ENCODE results near the gene TBX20. TPM values are rescaled to one million over a fixed set of nuclear protein-coding genes. Genes with fewer than 3 reads are reported as not detected.

The TBX20 gene, protein sequence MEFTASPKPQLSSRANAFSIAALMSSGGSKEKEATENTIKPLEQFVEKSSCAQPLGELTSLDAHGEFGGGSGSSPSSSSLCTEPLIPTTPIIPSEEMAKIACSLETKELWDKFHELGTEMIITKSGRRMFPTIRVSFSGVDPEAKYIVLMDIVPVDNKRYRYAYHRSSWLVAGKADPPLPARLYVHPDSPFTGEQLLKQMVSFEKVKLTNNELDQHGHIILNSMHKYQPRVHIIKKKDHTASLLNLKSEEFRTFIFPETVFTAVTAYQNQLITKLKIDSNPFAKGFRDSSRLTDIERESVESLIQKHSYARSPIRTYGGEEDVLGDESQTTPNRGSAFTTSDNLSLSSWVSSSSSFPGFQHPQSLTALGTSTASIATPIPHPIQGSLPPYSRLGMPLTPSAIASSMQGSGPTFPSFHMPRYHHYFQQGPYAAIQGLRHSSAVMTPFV
- total RNA-seq = not detected

DNA sequence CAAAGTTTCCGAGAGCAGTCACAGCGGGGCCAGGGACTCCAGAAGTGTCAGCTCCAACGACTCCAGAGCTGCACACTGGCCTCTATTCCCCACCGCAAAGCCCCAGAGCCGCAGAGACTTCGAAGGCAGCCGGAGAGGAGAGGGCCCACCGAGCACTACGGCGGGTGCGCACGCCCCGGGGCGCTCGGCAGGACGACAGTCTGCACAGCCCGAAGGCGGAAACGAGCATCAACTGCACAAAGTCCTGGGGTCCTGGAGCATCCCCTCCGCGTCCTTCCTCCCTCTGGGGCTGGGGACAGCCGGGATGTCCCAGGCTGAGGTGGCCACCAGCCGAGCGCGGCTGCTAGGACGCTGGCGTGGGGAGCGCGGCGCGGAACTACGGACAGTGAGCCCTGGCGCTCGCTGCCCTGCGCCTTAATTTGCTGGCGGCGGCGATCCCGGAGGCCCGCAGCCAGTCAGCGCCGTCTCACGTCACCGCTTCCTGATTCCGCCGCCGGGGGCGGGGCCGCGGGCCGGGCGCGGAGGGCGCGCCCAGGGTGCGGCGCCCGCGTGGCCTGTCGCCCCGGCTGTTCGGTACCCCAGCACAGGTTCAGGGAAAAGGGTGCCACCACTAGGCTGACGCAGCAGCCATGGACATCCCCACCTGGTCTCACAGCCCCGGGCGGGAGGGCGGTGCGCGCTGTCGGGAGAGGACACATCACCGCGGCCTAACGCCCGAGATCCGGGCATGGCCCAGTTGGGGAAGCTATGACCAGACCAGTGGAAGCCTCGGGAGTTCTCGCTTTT lies at the start of gene TBX20:
Gene TBX20 (minus strand): TSS at position 391 of the 786 bp plus-strand sequence. CDS start 480 bp downstream, outside the sequence.
- ChIA-PET POLR2A (no interaction called here), CTCF (no interaction called here)
- H3K27ac Mint-ChIP-seq = no peak within 1 kb of the TSS
- intact Hi-C loops (cut with micrococcal nuclease) = no loop called here
- peak within 1 kb of the TSS; percentile 49 for H3K4me3 Mint-ChIP-seq
- peaks cover 86% of the 10 kb centered on the region for H3K27me3 Mint-ChIP-seq
- ATAC-seq (peak; percentile 72), DNase-seq (peak; percentile 40)
- peaks cover 13% of the 10 kb centered on the region for H3K4me1 Mint-ChIP-seq (ENCODE audit: low read depth)
- H3K36me3 Mint-ChIP-seq (ENCODE audit: low read depth) = peaks cover 4% of the 10 kb centered on the region
- TF ChIP-seq, protein P1, sequence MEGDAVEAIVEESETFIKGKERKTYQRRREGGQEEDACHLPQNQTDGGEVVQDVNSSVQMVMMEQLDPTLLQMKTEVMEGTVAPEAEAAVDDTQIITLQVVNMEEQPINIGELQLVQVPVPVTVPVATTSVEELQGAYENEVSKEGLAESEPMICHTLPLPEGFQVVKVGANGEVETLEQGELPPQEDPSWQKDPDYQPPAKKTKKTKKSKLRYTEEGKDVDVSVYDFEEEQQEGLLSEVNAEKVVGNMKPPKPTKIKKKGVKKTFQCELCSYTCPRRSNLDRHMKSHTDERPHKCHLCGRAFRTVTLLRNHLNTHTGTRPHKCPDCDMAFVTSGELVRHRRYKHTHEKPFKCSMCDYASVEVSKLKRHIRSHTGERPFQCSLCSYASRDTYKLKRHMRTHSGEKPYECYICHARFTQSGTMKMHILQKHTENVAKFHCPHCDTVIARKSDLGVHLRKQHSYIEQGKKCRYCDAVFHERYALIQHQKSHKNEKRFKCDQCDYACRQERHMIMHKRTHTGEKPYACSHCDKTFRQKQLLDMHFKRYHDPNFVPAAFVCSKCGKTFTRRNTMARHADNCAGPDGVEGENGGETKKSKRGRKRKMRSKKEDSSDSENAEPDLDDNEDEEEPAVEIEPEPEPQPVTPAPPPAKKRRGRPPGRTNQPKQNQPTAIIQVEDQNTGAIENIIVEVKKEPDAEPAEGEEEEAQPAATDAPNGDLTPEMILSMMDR (IDR thresholded peaks at IDR 0.05) = no peak
- H3K9me3 Mint-ChIP-seq = no peaks in the 10 kb centered on the region

DNA sequence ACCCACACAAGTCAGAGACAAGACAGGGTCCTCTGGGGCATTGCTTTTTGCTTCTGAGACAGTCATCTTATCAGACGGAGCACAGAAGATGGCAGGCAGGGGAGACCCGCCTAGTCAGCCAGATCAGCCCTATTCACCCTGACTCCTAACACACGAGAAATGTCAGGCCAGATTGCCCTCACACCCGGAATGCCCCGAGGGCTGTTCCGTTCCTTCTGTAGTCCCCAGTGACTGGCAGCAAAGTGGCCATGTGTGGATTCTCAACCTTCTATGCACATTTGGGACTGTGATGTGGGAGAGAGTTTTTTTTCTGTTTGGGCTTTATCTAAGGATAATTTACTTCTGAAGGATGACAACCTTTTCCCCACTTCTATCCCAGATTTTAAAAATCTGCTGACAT lies 35.5 kb upstream of the TBX20 start:
- POLR2A ChIA-PET = no interaction called here
- intact Hi-C loops (cut with micrococcal nuclease) = no loop called here
- Mint-ChIP-seq H3K4me1 (ENCODE audit: low read depth) (no peaks in the 10 kb centered on the region), H3K36me3 (ENCODE audit: low read depth) (no peaks in the 10 kb centered on the region), H3K27me3 (peaks cover 6% of the 10 kb centered on the region), H3K9me3 (no peaks in the 10 kb centered on the region), H3K4me3 (no peak overlapping the region), H3K27ac (no peak overlapping the region)
- CTCF ChIA-PET = no interaction called here
- DNase-seq = no peak
- TF ChIP-seq, protein P1 (IDR thresholded peaks at IDR 0.05) = no peak
- ATAC-seq = no peak

DNA sequence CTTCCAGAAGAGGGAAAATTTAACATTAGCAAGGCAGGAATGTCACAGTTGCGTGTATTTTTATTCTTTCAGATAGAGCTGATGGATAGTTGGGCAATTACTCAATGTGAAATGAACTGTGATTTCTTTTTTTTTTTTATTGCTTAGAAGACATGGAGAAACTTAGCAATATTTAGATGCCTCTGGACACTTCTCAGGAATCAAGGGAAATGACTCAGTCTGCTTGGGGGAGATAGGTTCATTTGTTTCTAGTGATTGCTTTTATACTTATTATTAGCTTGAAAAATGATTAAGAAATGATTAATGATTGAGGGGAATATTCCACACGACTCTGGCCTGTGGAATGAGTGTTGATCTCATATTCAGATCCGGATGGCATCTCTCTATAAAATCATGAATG lies 33.1 kb upstream of the TBX20 start:
- TF ChIP-seq, protein P1 (IDR thresholded peaks at IDR 0.05) = no peak
- POLR2A ChIA-PET = no interaction called here
- DNase-seq (no peak), ATAC-seq (no peak)
- H3K27me3 Mint-ChIP-seq = peaks cover 4% of the 10 kb centered on the region
- H3K4me1 Mint-ChIP-seq (ENCODE audit: low read depth) = no peaks in the 10 kb centered on the region
- H3K9me3 Mint-ChIP-seq = no peaks in the 10 kb centered on the region
- no peaks in the 10 kb centered on the region for H3K36me3 Mint-ChIP-seq (ENCODE audit: low read depth)
- CTCF ChIA-PET = no interaction called here
- no peak overlapping the region for H3K4me3 Mint-ChIP-seq
- no peak overlapping the region for H3K27ac Mint-ChIP-seq
- intact Hi-C loops (cut with micrococcal nuclease) = no loop called here

DNA sequence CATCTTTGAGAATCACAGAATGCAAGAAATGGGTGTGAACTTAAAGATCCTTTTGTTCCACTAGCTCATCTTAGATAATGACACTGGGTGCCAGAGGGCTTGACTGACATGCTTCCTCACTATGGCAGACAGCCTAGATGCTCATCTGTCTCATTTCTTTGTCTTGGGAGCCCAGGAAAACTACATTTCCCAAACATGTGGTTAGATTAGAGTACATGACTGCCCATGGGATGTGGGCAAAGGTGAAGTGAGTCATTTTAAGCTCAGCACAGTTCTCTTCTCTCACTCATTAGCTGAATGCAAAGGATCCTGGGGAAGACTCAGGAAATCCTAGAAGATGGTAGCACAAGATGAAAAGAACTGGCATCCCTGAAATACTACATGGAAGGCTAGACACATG lies 32.5 kb upstream of the TBX20 start:
- peaks cover 4% of the 10 kb centered on the region for H3K27me3 Mint-ChIP-seq
- no peak for ATAC-seq
- no peak overlapping the region for H3K27ac Mint-ChIP-seq
- no peaks in the 10 kb centered on the region for H3K36me3 Mint-ChIP-seq (ENCODE audit: low read depth)
- no peak overlapping the region for H3K4me3 Mint-ChIP-seq
- TF ChIP-seq, protein P1 (IDR thresholded peaks at IDR 0.05) = no peak
- ChIA-PET POLR2A (no interaction called here), CTCF (no interaction called here)
- H3K4me1 Mint-ChIP-seq (ENCODE audit: low read depth) = no peaks in the 10 kb centered on the region
- intact Hi-C loops (cut with micrococcal nuclease) = no loop called here
- no peak for DNase-seq
- H3K9me3 Mint-ChIP-seq = no peaks in the 10 kb centered on the region

DNA sequence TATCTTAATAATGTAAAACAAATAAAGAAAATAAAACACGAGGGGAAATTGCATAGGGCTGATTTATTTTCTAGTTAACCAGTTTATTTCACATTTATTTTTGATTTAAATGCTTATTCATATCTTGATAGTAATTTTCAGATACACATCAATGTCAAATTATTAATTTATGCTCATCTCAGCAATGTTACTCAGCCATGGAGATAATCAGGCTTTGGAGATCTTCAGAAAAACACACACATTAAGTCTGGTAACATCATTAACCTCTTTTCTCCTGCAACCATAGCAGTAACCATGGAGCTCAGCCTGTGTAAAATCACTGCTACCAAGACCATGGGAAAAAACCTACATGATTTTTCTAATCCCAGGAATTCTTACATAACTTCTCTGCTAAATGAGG lies 31.9 kb upstream of the TBX20 start:
- Mint-ChIP-seq H3K9me3 (no peaks in the 10 kb centered on the region), H3K36me3 (ENCODE audit: low read depth) (no peaks in the 10 kb centered on the region), H3K4me1 (ENCODE audit: low read depth) (no peaks in the 10 kb centered on the region), H3K27ac (no peak overlapping the region), H3K4me3 (no peak overlapping the region), H3K27me3 (peaks cover 6% of the 10 kb centered on the region)
- DNase-seq (no peak), ATAC-seq (no peak)
- POLR2A ChIA-PET = no interaction called here
- TF ChIP-seq, protein P1 (IDR thresholded peaks at IDR 0.05) = no peak
- intact Hi-C loops (cut with micrococcal nuclease) = no loop called here
- CTCF ChIA-PET = no interaction called here

Measured in activated CD8-positive, alpha-beta T cell treated with anti-CD3 and anti-CD28 coated beads for 36 hours (primary cell).